ENCODE data around the gene NTF4.
"Not testable (repeated sequence)": the region's sequence is repeated elsewhere in the genome, so short reads cannot be mapped to it uniquely, and the experiment has no call there.

The NTF4 gene

DNA sequence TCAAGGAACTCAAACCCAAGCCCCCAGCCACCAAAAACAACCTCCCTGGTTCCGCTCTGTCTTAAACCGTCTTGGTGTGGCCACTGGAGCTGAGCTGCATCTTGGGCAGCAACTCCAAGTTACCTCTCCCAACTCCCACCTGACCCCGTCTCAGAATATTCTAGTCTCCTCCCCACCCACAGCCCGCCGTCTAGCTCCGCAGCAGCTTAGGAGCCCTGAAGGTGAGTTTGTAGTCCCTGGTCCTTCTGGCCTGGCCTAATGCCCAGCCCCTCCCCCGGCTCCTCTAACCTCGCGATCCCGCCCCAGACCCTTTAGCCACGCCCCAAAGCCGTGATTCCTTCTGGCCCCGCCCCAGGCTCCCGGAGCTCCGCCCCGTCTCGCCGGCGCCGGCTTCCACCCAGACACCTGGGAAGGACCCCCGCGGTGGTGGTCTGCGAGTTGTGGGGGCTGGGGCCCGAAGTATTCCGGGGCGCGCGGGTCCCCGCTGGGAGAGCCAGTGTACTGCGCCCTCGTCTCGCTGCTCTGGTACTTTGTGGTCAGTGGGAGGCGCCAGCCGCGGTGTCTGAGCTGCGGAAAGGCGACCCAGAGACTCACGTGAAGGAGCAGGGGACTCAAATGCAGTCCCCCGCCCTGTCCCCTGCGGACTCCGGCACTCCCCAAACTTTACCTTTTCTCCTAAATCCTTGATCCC, 45.2 kb downstream of the NTF4 start:
- DNase-seq: peak; percentile 52 to 66

DNA sequence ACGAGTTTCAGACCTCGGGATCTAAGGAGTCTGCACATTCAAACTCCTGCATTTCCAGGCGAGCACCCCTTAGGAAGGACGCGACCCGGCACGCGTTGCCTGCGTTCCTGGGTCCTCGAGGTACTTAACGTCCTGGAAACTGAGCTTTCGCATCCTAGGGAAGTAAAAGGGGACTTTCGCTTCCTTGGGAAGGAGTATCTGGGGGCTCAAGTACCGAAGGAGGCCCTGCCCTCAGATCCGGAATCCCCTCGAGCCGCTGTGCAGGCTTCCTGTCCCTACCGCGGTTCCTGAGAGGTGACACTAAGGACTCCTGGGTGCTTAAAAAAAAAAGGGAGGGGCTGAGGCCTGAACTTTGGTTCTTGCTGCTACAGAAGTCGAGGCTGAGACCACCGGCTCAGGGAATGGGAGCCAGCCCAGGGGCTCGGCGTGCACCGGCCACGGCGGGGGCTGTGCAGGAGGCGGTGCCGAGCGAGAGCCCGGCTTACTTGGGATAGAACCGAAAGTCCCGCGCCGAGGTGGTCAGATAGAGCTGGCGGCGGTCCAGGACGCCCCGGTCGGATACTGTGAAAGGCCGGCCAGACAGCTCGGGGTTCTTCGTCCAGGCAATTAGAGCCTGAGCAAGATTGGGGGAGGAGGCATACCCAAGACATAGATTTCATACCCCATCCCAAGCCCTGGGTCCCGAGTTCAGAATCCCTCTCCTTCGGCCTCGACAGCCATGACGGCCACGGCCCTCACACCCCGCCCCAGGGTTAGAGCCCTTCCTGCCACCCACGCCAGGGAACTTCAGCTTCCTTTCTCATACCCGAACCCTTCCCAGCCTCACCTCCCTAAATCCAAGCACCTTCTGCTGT, 46.0 kb downstream of the NTF4 start:
- DNase-seq: not testable (repeated sequence)

DNA sequence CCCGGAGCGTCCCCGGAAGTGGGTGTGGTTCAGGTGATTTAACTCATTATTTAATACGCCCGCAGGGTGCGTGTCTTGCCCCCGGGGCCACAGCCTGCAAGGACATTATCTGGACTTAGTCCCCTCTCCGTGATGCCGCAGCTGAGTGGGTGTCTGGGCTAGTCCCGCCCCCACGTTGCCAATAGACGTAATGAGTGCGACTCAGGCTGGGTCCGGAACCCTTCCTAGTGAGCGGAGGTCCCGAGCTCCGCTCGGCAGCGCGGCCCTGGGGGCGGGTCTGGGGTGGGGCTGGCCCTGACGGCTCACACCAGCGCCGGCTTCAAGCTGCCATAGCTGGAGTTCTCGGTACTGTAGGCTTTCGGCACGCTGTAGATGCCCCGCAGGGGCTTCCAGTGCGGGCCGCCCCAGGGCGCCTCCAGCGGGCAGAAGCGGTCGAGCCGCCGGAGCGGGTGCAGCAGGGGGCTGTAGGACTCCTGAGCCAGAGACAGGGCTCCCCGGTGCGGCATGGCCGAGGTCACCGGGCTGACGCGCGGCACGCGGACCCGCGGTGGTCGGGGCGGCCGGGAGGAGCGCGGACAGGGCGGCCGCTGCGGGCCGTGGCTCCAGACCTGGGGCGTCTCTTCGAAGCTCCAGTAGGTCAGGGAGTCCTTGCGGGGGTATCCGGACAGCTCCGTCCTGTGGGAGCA, 46.8 kb downstream of the NTF4 start:
- DNase-seq: peak; percentile 49 to 59

DNA sequence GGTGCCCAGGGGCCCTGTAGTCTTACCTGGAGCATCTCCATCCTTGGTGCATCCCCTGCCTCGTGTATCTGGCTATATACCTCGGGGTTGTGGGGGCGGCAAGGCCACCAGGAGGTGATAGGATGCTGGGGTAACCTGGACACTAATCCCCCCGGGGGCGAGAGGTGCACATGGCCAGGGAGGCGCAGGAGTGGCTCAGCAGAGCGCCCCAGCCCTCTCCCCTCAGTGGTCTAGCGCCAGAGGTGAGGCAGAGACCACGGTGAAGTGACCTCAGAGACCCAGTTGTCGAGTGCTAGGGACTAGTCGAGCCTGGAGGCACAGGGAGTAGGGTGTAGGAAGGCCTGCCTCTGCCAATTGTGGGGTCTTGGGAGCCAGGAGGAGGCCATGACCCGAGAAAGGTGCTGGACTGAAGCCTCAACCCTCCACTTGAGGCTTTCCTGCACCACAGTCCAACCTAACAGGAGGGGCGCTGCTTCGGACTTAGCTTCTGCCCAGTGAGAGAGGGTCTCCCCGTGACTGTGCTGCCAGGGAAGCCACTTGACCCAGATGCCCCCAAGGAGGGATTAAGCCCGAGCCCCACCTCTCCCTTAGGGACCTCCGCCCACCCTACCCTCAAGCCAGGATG, 47.5 kb downstream of the NTF4 start, which contains the start of gene LHB:
TSS of gene LHB (minus strand) at position 51 of the 625 bp plus-strand sequence. CDS start at position 41, 10 bp downstream.
- DNase-seq: no peak

DNA sequence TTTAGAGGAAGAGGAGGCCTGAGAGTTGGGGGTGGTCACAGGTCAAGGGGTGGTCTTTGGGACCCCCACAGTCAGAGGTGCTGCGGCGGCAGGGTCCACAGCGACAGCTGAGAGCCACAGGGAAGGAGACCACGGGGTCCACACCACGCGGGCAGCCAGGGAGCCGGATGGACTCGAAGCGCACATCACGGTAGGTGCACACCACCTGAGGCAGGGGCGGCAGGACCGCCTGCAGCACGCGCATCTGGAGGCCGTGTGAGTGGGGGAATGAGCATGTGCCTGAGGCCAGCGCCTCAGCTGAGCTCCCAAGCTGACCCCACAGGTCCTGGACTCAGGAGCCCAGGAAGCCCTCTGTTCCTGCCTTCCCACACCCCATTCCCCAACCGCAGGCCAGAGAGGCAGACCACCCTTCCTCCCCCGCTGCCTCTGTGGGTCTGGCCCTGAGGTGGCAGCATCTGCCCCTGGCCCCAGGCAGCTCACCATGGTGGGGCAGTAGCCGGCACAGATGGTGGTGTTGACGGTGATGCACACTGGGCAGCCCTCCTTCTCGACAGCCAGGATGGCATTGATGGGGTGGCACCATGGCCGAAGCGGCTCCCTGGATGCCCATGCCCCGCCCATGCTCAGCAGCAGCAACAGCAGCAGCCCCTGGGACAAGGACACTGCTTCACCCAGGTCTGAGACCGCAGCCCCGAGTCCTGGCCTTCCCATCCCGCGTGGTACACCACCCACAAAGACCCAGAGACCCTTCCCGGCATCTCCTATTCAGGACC, 48.4 kb downstream of the NTF4 start:
- DNase-seq: no peak

DNA sequence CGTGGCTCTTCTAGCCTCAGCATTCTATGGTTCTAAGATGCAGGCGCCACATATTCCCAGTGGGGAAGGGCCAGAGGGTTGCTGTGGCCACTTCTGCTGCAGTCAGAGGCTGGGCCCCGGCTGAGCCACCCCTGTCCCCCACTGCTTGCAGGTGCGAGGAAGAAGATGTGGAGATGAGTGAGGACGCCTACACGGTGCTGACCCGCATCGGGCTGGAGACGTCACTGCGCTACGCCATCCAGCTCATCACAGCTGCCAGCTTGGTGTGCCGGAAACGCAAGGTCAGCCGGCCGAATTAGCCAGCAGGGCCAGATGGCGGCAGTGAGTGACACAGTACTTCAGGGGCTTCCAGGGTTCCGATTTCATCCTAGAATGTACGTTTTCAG, 49.8 kb downstream of the NTF4 start:
- DNase-seq: no peak

DNA sequence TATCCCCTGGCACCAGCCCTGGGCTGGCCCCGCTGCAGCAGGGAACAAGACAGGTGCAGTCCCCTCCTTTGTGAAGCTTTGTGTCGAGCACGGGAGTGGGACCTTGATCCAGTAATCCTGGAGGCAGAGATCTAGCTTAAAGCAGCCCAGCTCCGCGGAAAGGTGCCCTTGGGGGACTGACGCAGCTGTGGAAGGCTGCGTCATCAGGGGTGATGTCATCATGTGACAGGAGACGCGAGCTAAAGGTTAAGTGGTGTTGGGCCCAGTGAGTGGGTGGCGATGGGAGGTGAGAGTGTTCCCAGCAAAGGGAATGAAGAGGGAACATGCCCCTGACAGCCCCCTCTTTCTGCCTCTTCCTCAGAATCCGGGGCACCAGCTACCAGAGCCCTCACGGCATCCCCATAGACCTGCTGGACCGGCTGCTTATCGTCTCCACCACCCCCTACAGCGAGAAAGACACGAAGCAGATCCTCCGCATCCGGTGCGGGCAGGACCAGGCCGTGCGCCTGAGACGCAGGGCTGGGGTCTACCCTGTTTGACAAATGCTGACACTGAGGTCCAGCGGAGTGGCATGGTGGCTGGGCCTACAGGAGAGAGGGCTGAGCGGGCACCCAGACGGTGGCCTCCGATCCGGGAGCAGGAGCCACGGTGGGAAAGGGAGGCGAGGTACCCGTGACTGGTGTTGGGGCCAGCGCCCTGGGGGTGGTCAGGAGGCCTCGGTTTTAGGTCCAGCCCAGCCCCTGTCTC, 50.3 kb downstream of the NTF4 start:
- DNase-seq: no peak

DNA sequence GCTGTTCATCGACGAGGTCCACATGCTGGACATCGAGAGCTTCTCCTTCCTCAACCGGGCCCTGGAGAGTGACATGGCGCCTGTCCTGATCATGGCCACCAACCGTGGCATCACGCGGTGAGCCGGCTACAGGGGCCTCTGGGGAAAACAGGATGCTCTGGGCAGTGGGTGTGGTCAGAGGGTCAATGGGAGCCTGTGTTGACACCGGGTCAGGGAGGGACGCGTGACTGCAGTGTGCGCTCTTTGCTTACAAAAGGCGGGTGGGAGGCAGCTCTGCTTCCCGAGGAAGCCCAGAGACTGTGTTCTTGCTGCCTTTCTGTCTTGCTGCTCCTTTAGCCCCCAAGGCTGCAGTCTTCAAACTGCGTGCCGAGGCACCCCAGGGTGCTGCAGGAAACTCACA, 53.4 kb downstream of the NTF4 start:
- no peak for DNase-seq

Measured in stimulated activated CD4-positive, alpha-beta T cell treated with anti-CD3 and anti-CD28 coated beads, Interleukin-4, amount 100 ng/mL, for 4 hours (primary cell).